Activated naive CD4-positive, alpha-beta T cell treated with anti-CD3 and anti-CD28 coated beads, Interleukin-2, amount 10 ng/mL, durations not matched to agents 7 days and 5 days (primary cell): ENCODE measurements around the gene PSMA5.
"Not testable (repeated sequence)": the region's sequence is repeated elsewhere in the genome, so short reads cannot be mapped to it uniquely, and the experiment has no call there.

ENCODE experiments used
- CTCF ChIA-PET: fragments of 350-600 bp; sonication (Branson Sonifier 250); formaldehyde crosslinking; loops from one replicate; lab custom pipeline; 2021; ENCODE audit warnings: antibody characterized with exemption; lab: Charles Lee
- DNase-seq: peaks from one replicate; pipeline ENCODE4 v3.0.0-alpha.2; 2020
- H3K27ac Mint-ChIP-seq: one replicate; pipeline ENCODE4 v1.8.0; 2021; ENCODE audit warnings: mild to moderate bottlenecking, moderate library complexity, mixed read lengths
- H3K27me3 Mint-ChIP-seq: one replicate; pipeline ENCODE4 v1.8.0; 2021; ENCODE audit warnings: mild to moderate bottlenecking, mixed read lengths
- H3K36me3 Mint-ChIP-seq: one replicate; pipeline ENCODE4 v1.8.0; 2021; ENCODE audit warnings: mixed read lengths
- H3K4me1 Mint-ChIP-seq: one replicate; pipeline ENCODE4 v1.8.0; 2021; ENCODE audit warnings: mixed read lengths
- H3K4me3 Mint-ChIP-seq: one replicate; pipeline ENCODE4 v1.8.0; 2021; ENCODE audit warnings: mild to moderate bottlenecking, moderate library complexity, mixed read lengths
- H3K9me3 Mint-ChIP-seq: one replicate; pipeline ENCODE4 v1.8.0; 2021; ENCODE audit warnings: mixed read lengths

PSMA5 gene

GRCh38 chr1:109379907-109380306, 46.3 kb downstream of the PSMA5 start:
- Mint-ChIP-seq H3K4me3 (no peak overlapping the region), H3K9me3 (peaks cover 2% of the 10 kb centered on the region), H3K4me1 (peaks cover 8% of the 10 kb centered on the region), H3K27me3 (no peaks in the 10 kb centered on the region), H3K36me3 (peaks cover under 1% of the 10 kb centered on the region), H3K27ac (no peak overlapping the region)
- no peak for DNase-seq
- CTCF ChIA-PET = interaction anchor here (0.6 to 1.8 kb wide), 5 partner anchors 19 to 153 kb away, joined by 3 to 5 read pairs (median 3); partner anchors contain the start of gene PSRC1

- no peak for DNase-seq
- H3K4me3 Mint-ChIP-seq = no peak overlapping the region
- H3K9me3 Mint-ChIP-seq = peaks cover 4% of the 10 kb centered on the region
- no peaks in the 10 kb centered on the region for H3K27me3 Mint-ChIP-seq
- peaks cover 2% of the 10 kb centered on the region for H3K36me3 Mint-ChIP-seq
- CTCF ChIA-PET = interaction anchor here (0.6 to 1.8 kb wide), 5 partner anchors 10 to 153 kb away, joined by 3 to 4 read pairs (median 3); partner anchors contain the start of gene PSRC1
- no peak overlapping the region for H3K27ac Mint-ChIP-seq
- H3K4me1 Mint-ChIP-seq = peaks cover 12% of the 10 kb centered on the region
Measured at GRCh38 chr1:109379422-109379821, 46.8 kb downstream of the PSMA5 start.

DNA sequence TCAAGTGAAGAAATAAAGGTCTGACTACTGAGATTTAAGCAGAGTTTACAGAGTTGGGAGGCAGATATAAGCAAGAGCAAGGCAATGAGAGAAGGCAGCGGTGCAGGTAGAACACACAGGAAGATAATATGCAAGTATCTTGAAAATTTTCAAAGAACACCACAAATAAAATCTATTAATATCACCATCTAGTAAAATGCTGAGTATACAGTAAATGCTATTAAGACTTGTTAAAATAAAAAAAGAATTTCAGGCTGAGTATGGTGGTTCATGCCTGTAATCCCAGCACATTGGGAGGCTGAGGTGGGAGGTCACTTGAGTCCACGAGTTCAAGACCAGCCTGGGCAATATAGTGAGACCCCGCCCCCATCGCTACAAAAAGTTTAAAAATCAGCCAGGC, 48.5 kb downstream of the PSMA5 start:
- H3K36me3 Mint-ChIP-seq = peaks cover 2% of the 10 kb centered on the region
- peaks cover 4% of the 10 kb centered on the region for H3K9me3 Mint-ChIP-seq
- DNase-seq = no peak
- H3K4me3 Mint-ChIP-seq = no peak overlapping the region
- H3K27me3 Mint-ChIP-seq = no peaks in the 10 kb centered on the region
- H3K27ac Mint-ChIP-seq = no peak overlapping the region
- peaks cover 27% of the 10 kb centered on the region for H3K4me1 Mint-ChIP-seq
- CTCF ChIA-PET = no interaction called here

- H3K9me3 Mint-ChIP-seq, CTCF ChIA-PET, DNase-seq, H3K4me3 Mint-ChIP-seq, H3K36me3 Mint-ChIP-seq: not testable (repeated sequence)
- H3K27ac Mint-ChIP-seq = peak overlapping the region; percentile 71
- H3K27me3 Mint-ChIP-seq = peaks cover 12% of the 10 kb centered on the region
- peaks cover 60% of the 10 kb centered on the region for H3K4me1 Mint-ChIP-seq
Measured at GRCh38 chr1:109373696-109374095, 52.6 kb downstream of the PSMA5 start.

DNA sequence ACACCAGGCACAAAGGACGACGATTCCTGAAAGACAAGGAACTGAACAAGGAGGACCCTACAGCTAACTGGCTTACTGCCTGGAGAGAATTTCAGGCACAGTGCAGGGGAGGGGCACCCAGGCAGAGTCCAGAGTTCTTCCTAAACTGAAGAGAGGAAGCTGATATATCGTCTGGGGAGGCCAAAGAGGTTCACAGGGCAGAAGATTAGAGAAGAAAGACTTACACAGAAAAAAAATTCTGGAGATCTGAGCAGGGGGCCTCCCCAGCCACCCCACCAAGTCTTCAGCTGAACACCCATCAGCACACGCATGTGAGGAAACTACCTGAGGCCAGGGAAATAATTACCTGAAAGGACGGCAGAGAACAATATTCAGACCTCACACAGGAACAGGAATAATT, 53.1 kb downstream of the PSMA5 start:
- H3K27ac Mint-ChIP-seq = peak overlapping the region; percentile 71
- peaks cover 63% of the 10 kb centered on the region for H3K4me1 Mint-ChIP-seq
- H3K4me3 Mint-ChIP-seq = peak overlapping the region; percentile 7
- peaks cover 15% of the 10 kb centered on the region for H3K27me3 Mint-ChIP-seq
- DNase-seq = no peak
- H3K36me3 Mint-ChIP-seq = peaks cover 2% of the 10 kb centered on the region
- H3K9me3 Mint-ChIP-seq = peaks cover 4% of the 10 kb centered on the region
- CTCF ChIA-PET = interaction anchor here (1.1 kb wide), 1 partner anchor 90 kb away, joined by 4 read pairs; the partner anchor contains the start of gene PSRC1

- Mint-ChIP-seq H3K4me3 (no peak overlapping the region), H3K27ac (no peak overlapping the region), H3K4me1 (peaks cover 63% of the 10 kb centered on the region), H3K36me3 (peaks cover 2% of the 10 kb centered on the region), H3K9me3 (peaks cover 4% of the 10 kb centered on the region), H3K27me3 (peaks cover 21% of the 10 kb centered on the region)
- DNase-seq = no peak
- CTCF ChIA-PET = interaction anchor here (1.0 to 1.1 kb wide), 2 partner anchors 28 to 89 kb away, joined by 3 to 4 read pairs; partner anchors contain the start of gene PSRC1
Measured at GRCh38 chr1:109372281-109372680, 54.0 kb downstream of the PSMA5 start.

DNA sequence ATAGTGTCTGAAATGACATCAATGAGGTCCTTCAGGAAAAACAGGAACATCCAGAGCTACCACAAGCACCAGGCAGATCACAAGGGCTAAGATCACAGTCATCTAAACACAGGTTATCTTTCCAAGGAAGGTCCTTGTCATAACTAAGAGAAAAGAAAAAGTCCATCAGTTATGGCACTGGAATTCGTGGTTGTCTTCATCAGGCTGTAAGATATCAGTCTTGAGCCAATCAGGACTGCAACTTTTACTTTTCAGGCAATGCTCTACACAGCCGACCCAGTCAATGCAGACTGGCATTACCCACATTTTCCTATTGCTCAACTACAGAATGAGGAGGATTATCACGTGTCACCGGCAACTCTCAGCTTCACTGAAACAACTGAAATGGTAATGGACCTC, 54.9 kb downstream of the PSMA5 start:
- Mint-ChIP-seq H3K9me3 (peaks cover 4% of the 10 kb centered on the region), H3K27ac (no peak overlapping the region), H3K4me1 (peaks cover 63% of the 10 kb centered on the region), H3K27me3 (peaks cover 29% of the 10 kb centered on the region), H3K4me3 (no peak overlapping the region), H3K36me3 (peaks cover 3% of the 10 kb centered on the region)
- no peak for DNase-seq
- CTCF ChIA-PET = interaction anchor here (0.7 to 1.0 kb wide), 2 partner anchors 10 to 29 kb away, joined by 3 read pairs; no protein-coding TSS in a partner anchor

DNA sequence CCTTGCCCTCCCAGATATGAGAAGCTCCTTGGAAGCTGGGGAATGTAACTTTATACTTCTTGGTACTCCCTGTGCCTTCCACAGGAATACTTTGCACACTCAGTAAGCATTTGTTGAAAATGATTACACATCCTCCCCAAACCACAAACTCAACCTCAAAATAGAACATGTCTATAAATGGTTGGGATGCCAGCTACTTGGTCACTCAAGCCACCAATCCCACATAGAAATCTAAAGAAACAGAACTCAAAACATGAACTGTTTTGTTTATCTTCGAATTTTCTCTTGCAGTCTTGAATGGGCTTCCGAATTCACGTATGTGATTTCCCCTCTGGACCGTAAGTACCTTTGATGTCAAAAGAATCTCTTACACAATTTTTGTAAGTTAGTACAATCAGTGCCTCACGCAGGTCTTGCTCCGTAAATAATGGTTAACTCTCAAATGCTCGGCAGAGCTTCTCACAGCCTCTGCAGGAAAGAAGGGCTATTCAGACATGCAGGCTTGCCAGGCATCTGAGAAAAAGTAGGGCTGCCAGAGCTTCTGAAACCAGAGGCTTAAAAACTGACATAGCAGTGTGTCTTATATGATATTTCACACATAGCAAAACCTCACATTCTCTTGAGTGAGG, 55.4 kb downstream of the PSMA5 start:
- peaks cover 4% of the 10 kb centered on the region for H3K36me3 Mint-ChIP-seq
- no peak for DNase-seq
- no peak overlapping the region for H3K27ac Mint-ChIP-seq
- H3K4me3 Mint-ChIP-seq = no peak overlapping the region
- CTCF ChIA-PET = interaction anchor here (0.7 kb wide), 1 partner anchor 11 kb away, joined by 3 read pairs; no protein-coding TSS in a partner anchor
- H3K27me3 Mint-ChIP-seq = peaks cover 29% of the 10 kb centered on the region
- peaks cover 4% of the 10 kb centered on the region for H3K9me3 Mint-ChIP-seq
- H3K4me1 Mint-ChIP-seq = peaks cover 63% of the 10 kb centered on the region

DNA sequence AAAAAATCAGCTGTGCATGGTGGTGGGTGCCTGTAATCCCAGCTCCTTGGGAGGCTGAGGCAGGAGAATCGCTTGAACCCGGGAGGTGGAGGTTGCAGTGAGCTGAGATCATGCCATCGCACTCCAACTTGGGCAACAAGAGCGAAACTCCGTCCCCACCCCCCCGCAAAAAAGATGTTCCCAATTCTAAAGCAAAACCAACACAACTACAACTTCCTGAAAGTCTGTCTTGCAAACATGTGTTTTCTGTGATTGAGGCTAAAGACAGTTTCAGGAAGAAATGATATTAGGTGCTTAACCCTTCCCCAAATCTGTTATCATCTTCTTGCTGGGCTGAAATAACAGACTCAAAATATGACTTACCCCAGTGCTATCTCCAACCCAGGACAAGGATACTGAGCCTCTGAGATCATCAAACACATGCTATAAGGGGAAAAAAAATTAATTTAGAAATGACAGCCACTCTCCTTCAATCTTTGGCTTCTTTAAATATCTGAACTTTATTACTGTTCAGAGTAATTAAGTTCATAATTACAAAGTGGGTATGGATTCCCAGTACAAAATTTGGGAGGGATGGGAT, 57.0 kb downstream of the PSMA5 start:
- DNase-seq = no peak
- H3K9me3 Mint-ChIP-seq = no peaks in the 10 kb centered on the region
- CTCF ChIA-PET = no interaction called here
- H3K36me3 Mint-ChIP-seq = peaks cover 2% of the 10 kb centered on the region
- H3K4me3 Mint-ChIP-seq = no peak overlapping the region
- H3K27ac Mint-ChIP-seq = no peak overlapping the region
- peaks cover 51% of the 10 kb centered on the region for H3K4me1 Mint-ChIP-seq
- H3K27me3 Mint-ChIP-seq = peaks cover 33% of the 10 kb centered on the region

GRCh38 chr1:109368464-109368863, 57.8 kb downstream of the PSMA5 start:
- H3K36me3 Mint-ChIP-seq = peaks cover 2% of the 10 kb centered on the region
- H3K9me3 Mint-ChIP-seq = no peaks in the 10 kb centered on the region
- H3K4me1 Mint-ChIP-seq = peaks cover 44% of the 10 kb centered on the region
- CTCF ChIA-PET = no interaction called here
- no peak for DNase-seq
- H3K4me3 Mint-ChIP-seq = no peak overlapping the region
- peaks cover 33% of the 10 kb centered on the region for H3K27me3 Mint-ChIP-seq
- no peak overlapping the region for H3K27ac Mint-ChIP-seq

- Mint-ChIP-seq H3K36me3 (peaks cover 2% of the 10 kb centered on the region), H3K27ac (no peak overlapping the region), H3K27me3 (peaks cover 33% of the 10 kb centered on the region), H3K4me1 (peaks cover 37% of the 10 kb centered on the region), H3K9me3 (no peaks in the 10 kb centered on the region), H3K4me3 (no peak overlapping the region)
- DNase-seq = no peak
- CTCF ChIA-PET = no interaction called here
Measured at GRCh38 chr1:109367626-109368025, 58.6 kb downstream of the PSMA5 start.

- no peaks in the 10 kb centered on the region for H3K9me3 Mint-ChIP-seq
- peaks cover 19% of the 10 kb centered on the region for H3K4me1 Mint-ChIP-seq
- H3K4me3 Mint-ChIP-seq = no peak overlapping the region
- H3K27ac Mint-ChIP-seq = no peak overlapping the region
- peaks cover 36% of the 10 kb centered on the region for H3K27me3 Mint-ChIP-seq
- H3K36me3 Mint-ChIP-seq = peaks cover 2% of the 10 kb centered on the region
- no peak for DNase-seq
- CTCF ChIA-PET = no interaction called here
Measured at GRCh38 chr1:109365642-109366204, 60.5 kb downstream of the PSMA5 start.

DNA sequence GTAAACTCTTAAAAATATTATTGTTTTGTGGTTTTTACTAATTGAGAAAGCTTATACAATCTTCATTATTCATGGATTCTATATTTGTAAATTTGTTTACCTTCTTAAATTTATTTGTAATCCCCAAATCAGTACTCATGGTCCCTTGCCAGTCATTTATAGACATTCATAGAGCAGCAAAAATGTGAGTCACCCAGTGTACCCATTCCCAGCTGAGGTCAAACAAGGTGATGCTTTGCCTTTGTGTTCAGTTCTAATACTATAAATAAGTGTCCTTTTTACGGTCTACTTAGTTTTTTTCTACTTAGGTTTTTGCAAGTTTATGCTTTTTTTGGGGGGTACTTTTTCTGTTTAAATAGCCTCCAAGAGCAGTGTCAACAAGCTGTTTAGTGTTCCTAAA, 64.6 kb downstream of the PSMA5 start:
- peaks cover 30% of the 10 kb centered on the region for H3K27me3 Mint-ChIP-seq
- H3K4me1 Mint-ChIP-seq = no peaks in the 10 kb centered on the region
- DNase-seq = no peak
- H3K27ac Mint-ChIP-seq = no peak overlapping the region
- CTCF ChIA-PET = no interaction called here
- H3K4me3 Mint-ChIP-seq = no peak overlapping the region
- H3K9me3 Mint-ChIP-seq = no peaks in the 10 kb centered on the region
- peaks cover 2% of the 10 kb centered on the region for H3K36me3 Mint-ChIP-seq

DNA sequence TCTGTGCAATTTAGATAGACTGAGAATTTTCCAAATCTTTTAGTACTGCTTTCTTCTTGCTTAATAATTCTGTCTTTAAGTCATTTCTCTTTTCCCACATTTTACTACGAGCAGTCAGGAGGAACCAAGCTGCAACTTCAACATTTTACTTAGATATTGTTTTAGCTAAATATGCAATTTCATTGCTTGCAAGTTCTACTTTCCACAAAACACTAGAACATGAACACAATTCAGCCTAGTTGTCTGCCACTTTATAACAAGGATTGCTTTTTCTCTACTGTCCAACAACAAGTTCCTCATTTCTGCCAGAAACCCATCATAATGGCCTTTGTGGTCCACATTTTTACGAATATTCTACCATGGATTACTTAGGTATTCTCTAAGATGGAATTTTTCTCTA, 65.2 kb downstream of the PSMA5 start:
- H3K27me3 Mint-ChIP-seq = peaks cover 26% of the 10 kb centered on the region
- no peaks in the 10 kb centered on the region for H3K4me1 Mint-ChIP-seq
- H3K36me3 Mint-ChIP-seq = no peaks in the 10 kb centered on the region
- CTCF ChIA-PET = no interaction called here
- no peak overlapping the region for H3K27ac Mint-ChIP-seq
- no peak for DNase-seq
- H3K4me3 Mint-ChIP-seq = no peak overlapping the region
- H3K9me3 Mint-ChIP-seq = no peaks in the 10 kb centered on the region
